IPS-NIHi11 (cell line): Measurements from ENCODE around the gene CDC34.

ENCODE experiments used
- DNase-seq: peaks from one replicate; pipeline ENCODE4 v3.0.0; 2012; ENCODE audit warnings: mixed read lengths, low spot score

The CDC34 gene

DNA sequence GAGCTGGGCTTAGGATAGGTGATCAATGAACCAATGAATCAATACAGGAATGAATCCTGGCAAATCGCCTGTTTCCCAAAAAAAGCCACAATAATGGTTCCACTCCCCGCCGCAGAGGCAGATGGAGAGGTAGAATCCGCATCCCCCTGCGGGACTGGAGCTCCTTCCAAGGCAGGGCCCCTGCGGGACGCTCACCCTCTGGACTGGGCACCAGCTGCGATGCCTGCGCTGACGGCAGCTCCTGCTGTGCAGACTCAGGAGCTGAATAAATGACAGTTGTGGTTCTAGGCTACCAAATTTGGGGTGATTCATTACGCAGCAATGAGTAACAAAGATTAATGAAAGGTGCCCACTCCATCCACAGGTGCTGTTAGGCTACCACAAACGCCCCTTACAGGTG, 8.8 kb upstream of the CDC34 start:
- no peak for DNase-seq

DNA sequence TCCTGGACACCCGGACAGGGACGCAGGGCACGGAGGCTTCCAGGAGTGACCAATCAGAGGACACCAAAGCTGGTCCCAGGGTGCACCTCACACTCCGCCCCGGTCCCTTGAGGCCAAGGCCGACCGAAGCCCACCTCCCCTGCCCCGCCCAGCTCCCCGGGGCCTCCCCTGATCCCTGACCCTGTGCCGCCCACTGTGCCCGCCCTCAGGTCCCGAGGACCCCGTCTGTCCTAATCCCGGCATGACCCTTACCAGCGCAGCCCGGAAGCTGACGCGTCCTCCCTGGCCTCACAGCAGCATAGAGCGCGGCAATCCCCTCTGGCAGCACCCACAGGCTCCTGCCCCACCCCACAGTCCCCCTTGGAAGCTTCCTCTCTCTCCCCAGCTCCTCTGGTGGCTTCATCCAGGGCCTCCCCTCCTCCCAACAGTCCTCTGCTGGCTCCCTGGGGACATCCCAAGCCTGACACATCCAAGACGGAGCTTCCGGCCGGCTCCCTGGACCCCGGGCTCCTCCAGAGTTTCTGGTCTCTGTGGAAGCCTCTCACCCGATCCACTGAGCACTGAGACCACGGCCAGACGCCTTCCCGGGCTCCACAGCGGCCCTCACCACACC, 7.4 kb upstream of the CDC34 start:
- DNase-seq, result no peak

DNA sequence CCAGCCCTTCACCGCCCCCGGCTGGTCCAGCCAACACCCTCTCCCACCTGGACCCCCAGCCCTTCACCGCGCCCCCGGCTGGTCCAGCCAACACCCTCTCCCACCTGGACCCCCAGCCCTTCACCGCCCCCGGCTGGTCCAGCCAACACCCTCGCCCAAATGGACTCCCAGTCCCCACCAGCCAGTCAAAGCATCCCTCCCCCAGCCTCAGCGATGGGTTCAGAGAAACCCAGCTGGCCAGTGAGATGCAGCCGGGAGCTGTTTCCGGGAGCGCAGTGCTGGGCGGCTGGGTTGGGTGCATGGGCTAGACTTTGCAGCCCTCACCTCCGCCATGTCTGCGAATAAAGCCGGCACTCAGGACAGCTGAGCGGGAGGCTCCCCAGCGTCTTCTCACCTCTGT, 6.5 kb upstream of the CDC34 start:
- peak; percentile 37 for DNase-seq

DNA sequence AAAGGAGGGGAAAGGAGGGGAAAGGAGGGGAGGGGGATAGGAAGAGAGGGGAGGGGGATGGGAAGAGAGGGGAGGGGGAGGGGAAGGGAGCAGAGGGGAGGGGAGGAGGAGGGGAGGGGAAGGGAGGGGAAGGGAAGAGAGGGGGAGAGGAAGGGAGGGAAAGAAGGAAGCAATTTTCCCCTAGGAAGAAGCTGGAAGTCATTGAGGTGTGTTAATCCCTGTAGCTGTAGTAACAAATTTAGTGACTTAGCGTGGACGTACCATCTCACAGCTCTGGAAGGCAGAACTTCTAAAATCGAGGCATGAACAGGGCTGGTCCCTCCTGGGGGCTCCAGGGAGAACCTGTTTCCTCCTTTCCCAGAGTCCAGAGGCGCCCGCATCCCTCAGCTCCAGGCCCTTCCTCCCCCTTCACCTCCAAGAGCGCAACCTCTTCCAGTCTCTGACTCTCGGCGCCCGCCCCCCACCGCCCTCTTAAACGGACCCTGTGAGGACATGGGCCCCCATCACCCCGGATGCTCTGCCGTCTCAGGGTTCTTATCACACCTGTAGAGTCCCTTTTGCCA, 5.6 kb upstream of the CDC34 start:
- DNase-seq, result no peak

DNA sequence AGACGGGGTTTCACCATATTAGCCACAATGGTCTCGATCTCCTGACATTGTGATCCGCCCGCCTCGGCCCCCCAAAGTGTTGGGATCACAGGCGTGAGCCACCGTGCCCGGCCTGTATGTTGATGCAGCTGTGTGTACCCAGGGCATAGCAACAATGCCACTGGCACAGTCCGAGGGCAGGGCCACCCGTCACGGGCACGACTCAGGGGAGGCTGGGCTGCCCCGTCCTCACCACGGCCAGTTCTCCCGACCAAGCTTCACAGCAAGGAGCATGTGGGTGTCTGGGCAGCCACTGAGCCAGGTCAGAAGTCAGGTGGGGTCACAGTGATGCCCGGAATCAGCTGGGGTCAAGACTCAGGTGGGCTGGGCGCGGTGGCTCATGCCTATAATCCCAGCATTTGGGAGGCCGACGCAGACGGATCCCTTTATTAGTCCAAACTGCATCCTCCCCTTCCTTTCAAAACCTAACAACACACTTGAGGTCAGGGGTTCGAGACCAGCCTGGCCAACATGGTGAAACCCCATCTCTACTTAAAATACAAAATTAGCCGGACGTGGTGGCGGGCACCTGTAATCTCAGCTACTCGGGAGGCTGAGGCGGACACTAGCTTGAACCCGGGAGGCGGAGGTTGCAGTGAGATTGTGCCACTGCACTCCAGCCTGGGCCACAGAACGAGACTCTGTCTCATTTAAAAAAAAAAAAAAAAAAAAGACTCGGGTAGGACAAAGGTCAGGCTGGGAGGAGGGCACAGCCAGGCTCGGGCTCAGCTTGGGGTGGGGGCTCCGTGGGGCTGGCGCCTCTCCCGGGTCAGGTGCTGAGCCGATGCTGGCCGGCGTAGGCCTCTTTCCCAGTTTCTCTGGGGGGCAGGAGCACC, 1.2 kb upstream of the CDC34 start:
- no peak for DNase-seq

DNA sequence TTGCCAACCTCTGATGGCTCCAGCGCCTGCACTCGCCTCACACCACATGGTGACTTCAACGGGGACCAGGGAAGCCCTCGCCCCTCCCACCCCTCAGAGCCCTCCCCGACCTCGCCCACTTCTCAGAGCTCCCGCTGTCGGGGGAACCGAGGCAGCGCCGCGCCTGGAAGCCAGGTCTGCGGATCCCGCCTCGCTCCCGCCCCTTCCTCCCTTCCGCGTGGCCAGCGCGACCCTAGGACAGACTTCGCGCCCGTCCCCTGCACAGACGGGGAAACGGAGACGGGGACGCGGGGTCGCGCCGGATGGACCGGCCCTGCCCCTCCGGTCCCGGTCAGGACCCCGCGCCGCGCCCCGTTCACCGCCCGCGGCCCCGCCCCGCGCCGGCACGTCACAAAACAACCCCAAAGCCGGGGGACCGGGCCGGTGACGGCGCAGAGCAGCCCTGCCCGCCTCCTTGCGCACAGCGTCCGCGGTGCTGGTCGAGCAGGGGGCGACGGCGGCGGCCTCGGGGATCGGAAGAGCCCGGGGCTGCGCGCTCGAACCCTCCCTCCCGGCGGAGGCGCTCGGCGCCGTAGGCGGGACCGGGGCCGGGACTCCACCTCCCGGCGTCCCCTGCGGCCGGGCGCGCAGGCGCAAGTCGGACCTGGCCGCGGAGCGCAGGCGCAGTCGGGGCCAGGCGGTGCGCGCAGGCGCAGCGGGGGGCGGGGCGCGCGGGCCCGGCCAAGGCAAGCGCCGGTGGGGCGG, 379 bp upstream of the CDC34 start:
- peak; percentile 99 for DNase-seq

DNA sequence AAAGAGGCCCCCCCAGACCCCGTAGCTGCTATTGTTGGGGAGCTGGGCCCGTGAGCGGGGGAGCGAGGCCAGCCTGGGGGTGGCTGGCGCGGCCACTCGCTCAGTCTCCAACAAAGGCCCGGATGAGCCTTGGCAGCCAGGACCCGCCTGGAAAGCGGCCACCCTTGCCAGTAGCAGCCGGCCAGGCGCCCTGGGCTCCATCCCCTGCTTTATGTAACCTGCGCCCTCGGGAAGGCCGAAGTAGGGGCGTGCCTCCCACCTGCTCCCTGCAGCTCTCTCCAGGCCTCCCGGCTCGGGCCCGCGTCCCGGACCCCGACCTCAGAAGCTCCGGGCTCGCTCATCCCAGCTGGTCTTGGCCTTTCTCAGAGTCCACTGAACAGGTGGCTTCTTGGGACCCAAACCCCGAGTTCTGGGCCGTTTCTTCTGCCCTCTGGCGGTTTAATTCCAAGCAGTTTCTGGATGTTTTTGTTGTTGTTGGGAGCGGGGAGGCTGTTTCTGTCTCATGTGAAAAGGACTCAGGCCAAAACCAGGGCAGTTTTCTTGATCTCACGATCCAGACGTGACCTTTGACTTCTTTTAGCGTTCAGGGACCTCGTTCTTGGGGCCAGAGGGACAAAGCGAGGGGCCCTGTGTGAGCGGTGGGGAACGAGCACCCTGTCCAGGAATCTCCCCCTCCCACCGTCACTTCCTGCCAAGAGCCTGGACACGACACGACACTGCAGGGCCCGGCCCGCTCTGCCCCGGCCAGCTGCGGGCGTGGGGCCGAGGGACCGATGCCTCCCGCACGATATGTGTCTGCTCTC, 1.2 kb downstream of the CDC34 start:
- DNase-seq, result no peak

DNA sequence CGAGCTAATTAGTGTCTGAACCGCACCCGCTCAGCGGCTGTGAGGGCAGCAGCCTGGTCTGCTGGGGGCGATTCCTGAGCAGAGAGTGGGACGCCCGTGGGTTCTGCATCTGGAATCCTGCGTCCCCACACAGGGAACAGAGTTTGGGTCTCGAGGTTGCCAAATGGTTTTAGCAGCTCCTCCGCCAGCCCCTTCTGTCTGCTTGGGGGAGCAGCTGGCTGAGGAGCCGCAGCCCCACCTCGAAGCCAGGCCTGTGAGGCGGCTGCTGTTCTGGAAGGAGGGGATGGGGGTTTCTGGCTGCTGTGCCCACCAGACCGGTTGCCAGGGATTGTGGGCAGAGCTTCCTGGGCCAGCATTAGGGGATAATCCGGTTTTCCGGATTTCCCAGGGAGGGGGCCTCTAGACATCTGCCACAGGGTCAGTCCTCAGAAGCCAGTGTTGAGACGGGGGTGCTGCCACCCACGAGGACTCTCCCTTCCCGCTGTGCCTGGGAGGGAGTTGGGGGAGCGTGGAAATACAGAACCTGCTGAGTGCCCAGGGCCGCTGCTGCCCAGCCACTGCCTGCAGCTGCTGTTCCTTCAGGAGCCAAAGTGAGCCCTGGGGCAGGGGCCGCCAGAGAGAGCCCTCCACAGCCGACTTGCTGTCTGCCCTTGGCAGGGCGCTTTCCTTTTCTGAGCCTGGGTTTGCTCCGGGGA, 2.0 kb downstream of the CDC34 start:
- no peak for DNase-seq

DNA sequence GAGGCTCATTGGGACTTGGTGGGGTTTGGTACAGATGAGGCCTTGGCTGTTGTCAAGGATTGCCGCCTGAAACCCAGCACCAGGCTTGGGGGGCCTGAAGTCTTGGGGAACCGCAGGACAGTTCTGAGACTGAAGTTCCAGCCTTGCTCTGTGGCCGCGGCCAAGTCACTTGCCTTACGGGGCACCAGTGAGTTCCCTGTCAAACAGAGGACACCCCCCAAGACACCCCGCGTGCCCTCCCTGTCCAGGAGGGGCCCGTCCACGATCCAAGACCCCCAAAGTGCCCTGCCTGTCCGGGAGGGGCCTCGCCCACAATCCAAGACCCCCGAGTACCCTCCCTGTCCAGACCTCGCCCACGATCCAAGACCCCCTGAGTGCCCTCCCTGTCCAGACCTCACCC, 2.5 kb downstream of the CDC34 start:
- DNase-seq, result no peak

DNA sequence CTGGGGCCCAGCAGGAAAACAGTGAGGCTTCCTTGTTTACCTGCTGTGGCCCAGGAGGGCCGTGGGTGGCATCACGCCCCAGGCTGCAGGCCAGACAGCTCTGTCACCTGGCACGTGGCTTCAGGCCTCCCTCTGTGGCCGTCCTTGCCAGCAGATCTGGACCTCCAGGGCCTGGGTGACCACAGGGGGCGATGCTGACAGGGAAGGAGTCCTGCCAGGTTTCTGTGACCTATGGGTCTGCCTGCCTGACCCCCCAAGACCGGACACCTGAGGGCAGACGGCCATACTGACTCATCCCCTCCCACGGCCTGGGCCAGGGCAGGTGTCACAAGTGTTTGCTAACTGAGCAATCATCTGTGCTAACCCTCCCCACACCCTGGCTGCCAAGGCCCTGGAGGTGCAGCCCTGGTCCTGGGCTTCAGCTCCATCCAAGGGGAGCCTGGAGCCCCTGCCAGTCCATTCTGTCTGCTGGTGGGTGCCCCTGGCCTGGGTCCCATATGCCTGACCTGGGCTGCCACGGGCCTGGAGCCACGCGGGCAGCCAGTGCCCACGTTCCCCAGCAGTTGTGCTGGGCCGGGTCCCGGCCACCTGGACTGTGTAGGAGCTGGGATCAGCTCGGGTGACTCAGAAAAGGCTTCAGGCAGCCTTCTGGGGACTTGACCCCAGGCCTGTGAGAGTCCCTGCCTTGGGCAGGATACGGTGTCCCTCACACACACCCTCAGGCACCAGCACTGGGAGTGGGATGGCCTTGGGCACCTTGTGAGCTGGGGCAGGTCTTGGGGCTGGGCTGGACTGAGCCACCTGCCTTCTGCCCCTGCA, 3.7 kb downstream of the CDC34 start:
- no peak for DNase-seq

DNA sequence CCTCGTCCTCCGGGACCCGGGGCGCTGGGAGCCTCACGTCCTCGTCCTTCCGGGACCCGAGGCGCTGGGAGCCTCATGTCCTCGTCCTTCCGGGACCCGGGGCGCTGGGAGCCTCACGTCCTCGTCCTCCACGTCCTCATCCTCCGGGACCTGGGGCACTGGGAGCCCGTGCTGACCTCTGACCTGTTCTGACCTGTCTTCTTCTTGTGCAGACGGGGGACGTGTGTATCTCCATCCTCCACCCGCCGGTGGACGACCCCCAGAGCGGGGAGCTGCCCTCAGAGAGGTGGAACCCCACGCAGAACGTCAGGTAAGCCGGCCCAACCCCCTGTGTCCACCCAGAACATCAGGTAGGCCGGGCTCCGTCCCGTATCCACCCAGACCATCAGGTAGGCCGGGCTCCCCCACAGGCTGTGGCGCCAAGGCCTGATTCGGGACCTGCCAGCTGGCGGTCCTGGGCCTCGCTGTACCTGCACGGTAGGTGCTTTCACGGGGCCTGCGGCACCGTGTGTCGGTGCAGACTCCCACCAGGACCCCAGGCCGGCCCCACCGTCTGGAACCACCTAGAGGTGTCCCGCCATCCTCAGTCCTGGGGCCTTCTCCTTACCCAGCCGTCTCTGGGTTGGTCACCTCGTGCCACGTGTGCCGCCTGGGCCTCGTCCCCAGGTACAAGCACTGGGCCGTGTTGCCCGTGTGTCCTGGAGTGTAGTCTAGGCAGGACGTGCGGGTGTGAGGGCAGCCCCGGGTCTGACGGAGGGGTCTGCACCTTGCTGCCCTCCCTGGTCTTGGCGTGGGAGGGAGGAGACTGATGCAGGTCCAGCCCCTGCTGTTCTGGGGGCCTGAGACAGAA, 4.7 kb downstream of the CDC34 start:
- DNase-seq, result no peak

DNA sequence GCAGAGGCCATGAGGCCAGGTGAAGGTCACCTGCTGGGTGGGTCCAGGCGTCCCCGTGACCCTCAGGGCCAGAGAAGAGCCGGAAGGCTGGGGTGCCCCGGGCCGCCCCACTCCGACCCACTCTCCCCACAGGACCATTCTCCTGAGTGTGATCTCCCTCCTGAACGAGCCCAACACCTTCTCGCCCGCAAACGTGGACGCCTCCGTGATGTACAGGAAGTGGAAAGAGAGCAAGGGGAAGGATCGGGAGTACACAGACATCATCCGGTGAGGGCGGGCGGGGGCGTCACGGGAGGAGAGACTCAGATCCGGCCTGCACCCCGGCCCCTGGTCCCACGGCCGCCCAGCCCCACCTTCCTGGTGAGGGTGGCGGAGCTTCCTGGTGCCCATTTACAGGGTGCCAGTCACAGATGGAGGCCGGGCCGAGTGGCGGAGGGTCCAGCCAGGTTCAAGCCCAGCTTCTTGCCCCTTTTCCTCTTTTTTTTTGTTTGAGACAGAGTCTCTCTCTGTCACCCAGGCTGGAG, 5.4 kb downstream of the CDC34 start:
- DNase-seq, result no peak

DNA sequence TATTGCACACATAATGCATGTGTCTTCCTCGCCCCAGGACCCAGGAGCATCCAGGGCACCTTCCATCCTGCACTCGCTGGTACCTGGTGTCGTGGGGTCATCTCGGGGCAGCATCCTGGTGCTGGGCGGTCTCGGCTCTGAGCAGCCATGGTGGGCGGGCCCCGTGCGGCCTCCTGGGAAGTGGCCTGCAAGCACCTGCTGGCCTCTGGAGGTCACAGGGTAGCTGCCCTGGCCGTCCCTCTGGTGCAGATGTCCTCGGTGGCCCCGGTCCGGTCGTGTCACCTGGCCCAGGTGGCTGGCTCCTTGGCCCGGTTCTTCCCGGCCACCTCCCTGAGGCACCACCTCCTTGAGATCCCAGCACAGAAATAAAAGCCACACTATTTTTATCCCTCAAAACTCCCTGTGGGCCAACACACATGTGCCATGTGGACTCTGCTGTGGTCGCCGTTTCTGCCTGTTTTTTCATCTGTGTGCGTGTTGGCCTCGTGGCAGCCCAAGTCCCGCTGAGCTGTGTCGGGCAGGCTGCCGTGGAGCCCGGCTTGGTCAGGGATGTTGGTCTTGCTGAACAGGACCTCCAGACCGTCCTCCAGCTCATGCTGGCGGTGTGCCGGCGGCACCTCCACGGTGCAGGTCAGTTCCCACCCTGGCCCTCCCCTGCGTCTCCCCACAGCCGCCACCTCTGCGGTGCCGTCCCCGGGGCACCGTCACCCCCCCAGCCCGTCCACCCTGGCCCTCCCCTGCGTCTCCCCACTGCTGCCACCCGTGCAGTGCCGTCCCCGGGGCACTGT, 7.3 kb downstream of the CDC34 start:
- DNase-seq, result no peak

DNA sequence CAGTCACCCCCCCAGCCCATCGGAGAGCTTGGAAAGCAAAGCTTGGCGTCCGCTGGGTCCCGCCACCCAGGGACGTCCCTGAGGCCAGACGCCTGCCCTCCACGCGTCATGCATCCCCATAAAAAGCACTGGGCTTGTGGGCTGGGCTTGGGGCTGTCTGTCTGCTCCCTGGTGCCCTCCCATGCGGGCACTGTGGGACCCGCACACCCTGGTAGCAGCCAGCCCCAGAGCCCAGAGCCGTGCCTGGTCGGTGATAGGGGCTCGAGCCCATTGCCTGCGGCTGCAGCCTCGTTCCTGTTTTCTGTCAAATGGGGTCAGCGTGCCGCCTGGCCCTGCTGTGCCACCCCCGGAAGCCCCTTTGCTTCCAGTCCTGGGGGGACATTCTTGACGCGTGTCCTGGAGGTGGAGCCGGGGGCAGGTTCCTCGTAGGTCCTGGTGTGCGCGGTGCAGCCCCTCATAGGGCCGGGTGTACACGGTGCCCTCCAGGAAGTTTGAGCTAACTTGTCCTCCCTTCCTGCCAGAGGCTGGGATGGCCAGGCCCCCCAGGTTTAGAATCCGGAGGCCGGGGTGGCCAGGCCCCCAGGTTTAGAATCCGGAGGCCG, 8.0 kb downstream of the CDC34 start:
- DNase-seq, result no peak

DNA sequence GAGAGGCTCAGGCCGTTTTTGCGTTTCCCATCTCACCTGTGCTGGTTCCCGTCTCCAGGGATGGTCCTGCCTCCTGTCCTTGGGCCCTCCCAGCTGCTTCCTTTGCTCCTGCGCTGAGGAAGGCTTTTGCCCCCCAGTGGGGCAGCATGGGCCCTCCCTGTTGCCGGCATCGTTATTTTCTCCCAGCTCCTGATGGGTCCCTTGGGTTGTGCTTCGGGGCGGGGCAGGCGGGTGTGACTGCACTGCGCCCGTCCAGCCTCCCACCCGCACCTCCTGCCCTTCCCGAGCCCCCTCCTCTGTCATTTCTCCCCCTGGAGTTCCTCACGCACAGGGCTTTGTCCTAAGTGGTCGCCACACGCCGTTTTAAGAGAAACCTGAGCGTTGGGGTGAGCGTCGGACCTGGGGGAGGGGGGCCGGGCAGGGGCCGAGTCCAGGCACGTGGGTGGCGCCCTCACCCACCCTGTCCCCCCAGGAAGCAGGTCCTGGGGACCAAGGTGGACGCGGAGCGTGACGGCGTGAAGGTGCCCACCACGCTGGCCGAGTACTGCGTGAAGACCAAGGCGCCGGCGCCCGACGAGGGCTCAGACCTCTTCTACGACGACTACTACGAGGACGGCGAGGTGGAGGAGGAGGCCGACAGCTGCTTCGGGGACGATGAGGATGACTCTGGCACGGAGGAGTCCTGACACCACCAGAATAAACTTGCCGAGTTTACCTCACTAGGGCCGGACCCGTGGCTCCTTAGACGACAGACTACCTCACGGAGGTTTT, 9.5 kb downstream of the CDC34 start:
- no peak for DNase-seq

DNA sequence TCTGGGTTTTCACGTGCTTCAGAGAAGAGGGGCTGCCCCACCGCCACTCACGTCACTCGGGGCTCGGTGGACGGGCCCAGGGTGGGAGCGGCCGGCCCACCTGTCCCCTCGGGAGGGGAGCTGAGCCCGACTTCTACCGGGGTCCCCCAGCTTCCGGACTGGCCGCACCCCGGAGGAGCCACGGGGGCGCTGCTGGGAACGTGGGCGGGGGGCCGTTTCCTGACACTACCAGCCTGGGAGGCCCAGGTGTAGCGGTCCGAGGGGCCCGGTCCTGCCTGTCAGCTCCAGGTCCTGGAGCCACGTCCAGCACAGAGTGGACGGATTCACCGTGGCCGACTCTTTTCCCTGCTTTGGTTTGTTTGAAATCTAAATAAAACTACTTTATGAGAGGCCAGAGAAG, 10.1 kb downstream of the CDC34 start:
- DNase-seq, result no peak
